Stomach smooth muscle (tissue), 2 donors: ENCODE results near the gene LRRC32.
"Not testable (repeated sequence)": the region's sequence is repeated elsewhere in the genome, so short reads cannot be mapped to it uniquely, and the experiment has no call there.

Experiments
- H3K27ac ChIP-seq: one replicate; pipeline ENCODE4 v1.7.0; 2013; ENCODE audit warnings: mild to moderate bottlenecking, low read length, inconsistent platforms
- H3K27me3 ChIP-seq, 2 donors: one replicate each; pipeline ENCODE4 v1.7.0; 2013; ENCODE audit warnings: low read length in 2 of 2; ENCODE audit not compliant: insufficient read depth in 2 of 2, control insufficient read depth in 1 of 2
- H3K36me3 ChIP-seq, 2 donors: one replicate each; pipeline ENCODE4 v1.7.0; 2013; ENCODE audit warnings: low read length in 2 of 2; ENCODE audit not compliant: control insufficient read depth in 2 of 2, insufficient read depth in 2 of 2
- H3K4me1 ChIP-seq: one replicate; pipeline ENCODE4 v1.7.0; 2013; ENCODE audit warnings: low read length; ENCODE audit not compliant: control insufficient read depth, insufficient read depth
- H3K4me3 ChIP-seq, 2 donors: one replicate each; pipeline ENCODE4 v1.7.0; 2013; ENCODE audit warnings: low read length in 2 of 2
- H3K9ac ChIP-seq, 2 donors: one replicate each; pipeline ENCODE4 v1.7.0; 2013; ENCODE audit warnings: low read length in 2 of 2, mild to moderate bottlenecking in 1 of 2
- H3K9me3 ChIP-seq, 2 donors: one replicate each; pipeline ENCODE4 v1.7.0; 2013; ENCODE audit warnings: low read length in 2 of 2; ENCODE audit not compliant: control insufficient read depth in 2 of 2
- donor health status: healthy.
- donor health status: Pancreatic carcinoma.

The LRRC32 gene

GRCh38 chr11:76608228-76608627 lies 62.3 kb downstream of the LRRC32 start:
- H3K27ac ChIP-seq, H3K4me3 ChIP-seq, H3K9me3 ChIP-seq, H3K27me3 ChIP-seq, H3K9ac ChIP-seq, H3K36me3 ChIP-seq: not testable (repeated sequence)
- H3K4me1 ChIP-seq: peaks cover 39% of the 10 kb centered on the region
